ENCODE results near the gene CXCL3.

The CXCL3 gene

DNA sequence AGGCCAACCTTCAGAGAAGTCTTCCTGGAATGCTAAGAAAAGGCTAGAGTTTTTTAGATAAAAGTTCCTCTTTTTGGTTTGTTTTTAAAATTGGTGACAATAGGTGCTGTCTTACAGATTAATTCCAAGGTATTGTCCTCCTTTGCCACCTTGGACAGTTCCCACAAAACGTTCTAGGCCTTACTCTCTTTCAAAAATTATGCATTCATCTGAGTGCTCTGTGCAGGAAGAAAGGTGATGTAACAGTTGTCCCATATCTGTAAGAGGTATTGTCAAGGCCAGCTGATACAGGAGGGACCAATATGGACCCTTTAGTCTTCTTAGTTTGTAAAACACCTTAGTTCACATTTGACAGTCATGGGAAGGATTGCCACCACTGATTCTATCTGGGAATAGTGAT is 24.2 kb downstream of the CXCL3 start:
- DNase-seq (ENCODE audit: low read depth in 2 of 2), result no peak

- DNase-seq (ENCODE audit: low read depth in 2 of 2), result no peak
Observed at GRCh38 chr4:74013264-74013663, 25.2 kb downstream of the CXCL3 start.

- DNase-seq (ENCODE audit: low read depth in 2 of 2), result no peak
Observed at GRCh38 chr4:74012130-74012529, 26.4 kb downstream of the CXCL3 start.

DNA sequence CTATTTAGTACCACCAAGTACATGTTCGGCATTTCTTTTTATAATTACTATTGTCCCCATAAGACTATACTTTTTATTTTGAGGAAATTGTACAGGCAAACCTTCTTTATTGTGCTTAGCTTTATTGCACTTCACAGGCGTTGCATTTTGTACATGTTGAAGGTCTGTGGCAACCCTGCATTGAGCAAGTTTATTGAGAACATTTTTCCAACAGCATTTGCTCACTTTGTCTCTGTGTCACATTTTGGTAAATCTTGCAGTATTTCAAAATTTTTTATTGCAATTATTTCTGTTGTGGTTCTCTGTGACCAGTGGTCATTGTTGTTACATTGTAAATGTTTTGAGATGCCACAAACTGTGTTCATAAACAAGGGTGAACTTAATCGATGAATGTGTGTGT is 29.2 kb downstream of the CXCL3 start:
- no peak for DNase-seq (ENCODE audit: low read depth in 2 of 2)

GRCh38 chr4:74006009-74006476 is 32.4 kb downstream of the CXCL3 start:
- DNase-seq (ENCODE audit: low read depth in 2 of 2), result no peak

GRCh38 chr4:74005528-74005927 is 33.0 kb downstream of the CXCL3 start:
- no peak for DNase-seq (ENCODE audit: low read depth in 2 of 2)

DNA sequence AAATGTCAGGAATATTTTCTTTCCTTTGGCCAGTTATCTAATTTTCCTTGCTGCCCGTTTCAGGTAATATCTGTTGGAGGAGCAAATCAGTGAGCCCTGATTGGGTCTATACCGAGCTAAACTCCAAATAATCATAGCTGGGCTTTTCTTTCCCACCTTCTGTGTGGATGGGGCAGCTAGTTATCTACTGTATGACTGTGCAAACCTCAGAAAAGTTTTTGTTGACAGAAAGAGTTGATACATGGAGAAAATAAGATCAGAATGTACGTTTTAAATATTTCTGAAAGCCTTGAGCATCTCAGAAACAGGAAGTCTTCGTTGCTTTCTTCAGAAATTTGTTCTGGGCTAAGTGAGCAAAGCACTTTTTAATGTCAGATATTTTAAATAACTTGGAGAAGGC is 33.8 kb downstream of the CXCL3 start:
- no peak for DNase-seq (ENCODE audit: low read depth in 2 of 2)

GRCh38 chr4:74000301-74000700 is 38.2 kb downstream of the CXCL3 start:
- DNase-seq (ENCODE audit: low read depth in 2 of 2), result no peak

GRCh38 chr4:73998040-73999011 is 40.2 kb downstream of the CXCL3 start, which contains the start of gene CXCL5:
Gene CXCL5, minus strand, starts transcription at chr4:73998677. Its CDS starts 96 bp downstream, at chr4:73998581.
- DNase-seq (ENCODE audit: low read depth in 2 of 2), result no peak

- no peak for DNase-seq (ENCODE audit: low read depth in 2 of 2)
Observed at GRCh38 chr4:73992050-73992449, 46.4 kb downstream of the CXCL3 start.

DNA sequence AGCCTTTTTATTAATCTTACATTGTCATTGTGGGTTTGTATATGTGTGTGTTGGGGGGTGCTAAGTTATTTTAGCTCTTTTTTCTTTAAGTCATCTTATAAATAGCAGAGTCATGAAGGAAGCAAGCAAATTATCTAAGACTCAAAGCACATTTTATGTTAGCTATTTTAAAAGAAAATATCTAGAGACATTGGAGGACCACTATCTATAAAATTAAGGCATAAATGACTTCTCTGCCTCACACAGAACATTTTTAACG is 46.8 kb downstream of the CXCL3 start:
- no peak for DNase-seq (ENCODE audit: low read depth in 2 of 2)

DNA sequence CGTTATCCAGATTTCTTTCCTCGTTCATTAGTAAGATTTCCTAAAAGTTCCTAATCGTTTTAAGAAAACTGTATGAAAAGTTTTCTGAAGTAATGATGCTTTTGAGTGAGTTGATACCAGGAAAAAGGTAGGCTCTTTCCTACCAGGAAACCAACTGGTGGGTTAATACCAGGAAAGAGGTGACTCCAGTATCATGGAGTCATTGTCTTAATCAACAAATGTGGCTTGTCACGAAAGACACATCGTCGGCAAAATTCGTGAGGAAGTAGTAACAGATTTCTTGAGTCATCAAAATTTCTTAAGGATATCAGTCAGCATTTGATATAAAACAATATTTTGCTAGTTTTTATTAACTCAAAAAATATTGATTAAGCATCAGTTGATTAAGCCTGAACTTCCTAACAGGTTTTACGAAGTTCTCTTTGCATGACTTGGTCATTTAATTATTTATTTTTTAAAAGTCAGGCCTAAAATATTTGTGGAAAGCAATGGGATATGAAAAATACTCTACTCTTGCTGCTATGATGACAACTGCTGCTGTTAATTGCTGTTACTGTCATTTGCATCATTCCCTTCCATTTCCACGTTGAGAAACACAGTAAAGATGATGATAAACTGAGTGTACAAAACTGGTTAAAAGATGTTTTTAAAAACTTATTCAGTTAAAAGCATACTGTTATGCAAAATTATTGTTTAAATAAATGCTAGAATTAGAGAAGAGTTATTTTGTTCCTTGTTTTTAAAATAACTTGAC is 47.3 kb downstream of the CXCL3 start:
- DNase-seq (ENCODE audit: low read depth in 2 of 2), result no peak

DNA sequence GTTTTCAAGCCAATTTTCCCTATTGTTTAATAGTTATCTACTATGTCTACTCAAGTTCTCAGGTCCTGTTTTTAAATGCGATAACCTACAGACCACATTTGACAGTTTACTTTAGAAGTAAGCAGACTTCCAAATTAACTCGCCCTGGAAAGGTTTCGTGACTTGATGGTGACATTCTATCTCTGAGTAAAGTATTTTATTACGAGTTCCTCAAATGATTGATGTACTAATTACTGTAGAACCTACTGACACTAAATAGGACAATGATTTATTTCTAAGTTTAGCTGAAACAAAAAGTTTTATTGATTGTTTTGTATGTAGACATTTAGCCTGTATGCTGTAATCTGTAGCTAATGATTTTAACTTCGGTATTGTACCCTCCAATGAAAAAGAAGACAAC is 48.6 kb downstream of the CXCL3 start:
- no peak for DNase-seq (ENCODE audit: low read depth in 2 of 2)

DNA sequence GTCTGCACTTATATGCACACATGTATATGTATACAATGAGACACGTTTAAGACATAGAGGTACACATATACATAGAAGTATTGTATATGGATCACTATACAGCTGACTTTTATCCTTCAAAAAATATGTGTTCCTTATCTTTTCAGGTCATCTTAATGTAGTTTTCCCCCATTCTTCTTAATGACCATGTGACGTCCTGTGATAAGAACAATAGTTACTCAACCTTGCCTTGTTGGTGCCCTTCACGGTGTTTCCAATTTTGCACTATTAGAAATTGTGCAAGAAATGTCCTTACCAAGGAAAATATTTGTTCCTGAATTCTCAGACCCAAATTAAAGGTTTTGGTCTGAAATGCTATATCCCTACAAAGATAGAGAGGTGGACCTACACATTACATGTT is 49.5 kb downstream of the CXCL3 start:
- DNase-seq (ENCODE audit: low read depth in 2 of 2), result no peak

GRCh38 chr4:73988061-73988460 is 50.4 kb downstream of the CXCL3 start, which contains the start of gene PPBP:
Gene PPBP, minus strand, starts transcription at chr4:73988190. Its CDS starts 87 bp downstream, at chr4:73988103.
- no peak for DNase-seq (ENCODE audit: low read depth in 2 of 2)
